K562 (cell line): Measurements from ENCODE around the gene DPH6. TPM values are rescaled to one million over a fixed set of nuclear protein-coding genes. Genes with fewer than 3 reads are reported as not detected.

Source experiments
- ARID1B ChIP-seq: fragments of 450-650 bp; IDR thresholded peaks from 2 replicates; pipeline ENCODE4 v1.6.1; 2016; ENCODE audit warnings: antibody characterized with exemption, mild to moderate bottlenecking, inconsistent platforms
- CEBPB ChIP-seq: fragments of 450-650 bp; IDR thresholded peaks from 2 replicates; pipeline ENCODE4 v1.6.1; 2016; ENCODE audit warnings: missing genetic modification characterization, missing compliant biosample characterization
- CEBPG ChIP-seq, 3 experiments: fragments of 200-800 bp in 1 of 3; sonication (Bioruptor generic) in 1 of 3; sonication (generic) in 1 of 3; formaldehyde crosslinking in 1 of 3; IDR thresholded peaks in 2 of 3; conservative IDR thresholded peaks in 1 of 3; 2 replicates each; pipeline versions ENCODE4 v1.6.1 to v1.8.0; 2016 to 2022; ENCODE audit warnings: missing compliant biosample characterization in 2 of 3, missing genetic modification characterization in 2 of 3, mild to moderate bottlenecking in 1 of 3, missing genetic modification reagents in 1 of 3
- FOXK2 ChIP-seq, 2 experiments: fragments of 450-650 bp; IDR thresholded peaks in 1 of 2; conservative IDR thresholded peaks in 1 of 2; 2 replicates each; pipeline ENCODE4 v1.6.1; 2016; ENCODE audit warnings: low read depth in 2 of 2, mild to moderate bottlenecking in 1 of 2
- HMG20B ChIP-seq: fragments of 250-450 bp; sonication (Bioruptor Pico); IDR thresholded peaks from 2 replicates; pipeline ENCODE4 v1.5.0; 2021; ENCODE audit warnings: mild to moderate bottlenecking
- ILK ChIP-seq: fragments of 450-650 bp; IDR thresholded peaks from 2 replicates; pipeline ENCODE4 v1.6.1; 2016; ENCODE audit warnings: missing genetic modification characterization, low read depth, mild to moderate bottlenecking, missing compliant biosample characterization, moderate library complexity, borderline replicate concordance
- NFRKB ChIP-seq: fragments of 450-650 bp; IDR thresholded peaks from 2 replicates; pipeline ENCODE4 v1.6.1; 2016; ENCODE audit warnings: low read depth
- SMARCB1 ChIP-seq: IDR thresholded peaks from 2 replicates; pipeline ENCODE4 v1.6.1; 2011; ENCODE audit warnings: improper control_type of control experiment, low read depth; ENCODE audit not compliant: insufficient read length
- SRF ChIP-seq, 2 experiments: fragments of 250-450, 450-650 bp in 1 of 2; sonication (Bioruptor Pico) in 1 of 2; sonication (generic) in 1 of 2; formaldehyde crosslinking; IDR thresholded peaks; 2 replicates each; pipeline versions ENCODE4 v1.5.0 to v1.5.1; 2020 to 2022; ENCODE audit warnings: mild to moderate bottlenecking in 1 of 2, missing genetic modification reagents in 1 of 2
- TEAD4 ChIP-seq, 2 experiments: sonication (generic) in 1 of 2; formaldehyde crosslinking in 1 of 2; IDR thresholded peaks; 2 replicates each; pipeline versions ENCODE4 v1.6.1 to v1.8.0; 2012 to 2022; ENCODE audit warnings: borderline replicate concordance in 1 of 2, inconsistent platforms in 1 of 2, low read length in 1 of 2, mild to moderate bottlenecking in 1 of 2, missing genetic modification reagents in 1 of 2
- THRB ChIP-seq: fragments of 450-650 bp; formaldehyde crosslinking; conservative IDR thresholded peaks from 2 replicates; pipeline ENCODE4 v1.4.0; 2022; ENCODE audit warnings: mild to moderate bottlenecking, missing genetic modification characterization
- ZBTB33 ChIP-seq: sonication (generic); formaldehyde crosslinking; IDR thresholded peaks from 2 replicates; pipeline ENCODE4 v1.8.1; 2023; ENCODE audit warnings: mild to moderate bottlenecking, missing genetic modification reagents
- ZBTB8A ChIP-seq: fragments of 450-650 bp; IDR thresholded peaks from 2 replicates; pipeline ENCODE4 v1.6.1; 2018; ENCODE audit warnings: mild to moderate bottlenecking, moderate library complexity; ENCODE audit not compliant: partially characterized antibody
- ZNF12 ChIP-seq: sonication (generic); formaldehyde crosslinking; IDR thresholded peaks from 2 replicates; pipeline ENCODE4 v1.4.0; 2020; ENCODE audit warnings: mild to moderate bottlenecking, missing genetic modification reagents
- ZNF24 ChIP-seq: fragments of 450-650 bp; IDR thresholded peaks from 2 replicates; pipeline ENCODE4 v1.6.1; 2016
- ZNF436 ChIP-seq: fragments of 250-450, 450-650 bp; sonication (Bioruptor Pico); formaldehyde crosslinking; IDR thresholded peaks from 2 replicates; pipeline ENCODE4 v1.7.0; 2020; ENCODE audit warnings: mild to moderate bottlenecking
- ZNF830 ChIP-seq: fragments of 250-450 bp; sonication (Bioruptor Pico); IDR thresholded peaks from 2 replicates; pipeline ENCODE4 v1.5.0; 2021; ENCODE audit warnings: mild to moderate bottlenecking
- polyA plus RNA-seq, 8 experiments: library from polyadenylated mRNA; depleted of rRNA in 4 of 8; stranded (reverse) in 5 of 8; unstranded in 3 of 8; fragments of >200 nt; fragmentation: Nextera tagmentation in 2 of 8; fragmentation: Illumina TruSeq in 1 of 8; extraction: Ambion mirVana in 2 of 8; extraction: Trizol in 1 of 8; gene quantifications; 2 replicates each; pipeline versions ENCODE4 v1.2.1 to v1.2.3, GENCODE V29; 2011 to 2014; ENCODE audit warnings: inconsistent platforms in 1 of 8, missing spikeins in 1 of 8
- total RNA-seq, 7 experiments: library from RNA; depleted of rRNA in 6 of 7; stranded (reverse); fragments of >200 nt in 6 of 7; fragmentation: Illumina TruSeq in 2 of 7; extraction: Trizol in 2 of 7; gene quantifications; 2 replicates each; pipeline versions ENCODE4 v1.2.1 to v1.2.3, GENCODE V29; 2011 to 2021; ENCODE audit warnings: low replicate concordance in 1 of 7

Gene DPH6
- total and polyA plus RNA-seq, 9 of the 15 experiments (the other 6 are each of a cell fraction or from before 2014, with no cell fraction given), result 10.1 to 69.1 (median 18.8) TPM

- TF ChIP-seq THRB (no peak), NFRKB (no peak), ZNF436 (CRISPR knock-in tag) (no peak), ZNF12 (CRISPR knock-in tag) (no peak), ILK (tag) (no peak), FOXK2 (conservative IDR thresholded peaks at IDR 0.05 in 1 of 2, IDR thresholded peaks at IDR 0.05 in 1 of 2; ENCODE audit: low read depth in 2 of 2) (no peak), ZNF24 (no peak), SMARCB1 (no peak), TEAD4 (IDR thresholded peaks at IDR 0.05; ENCODE audit: low read length) (peak; percentile 28; the same call in 1 of the 2 replicates), TEAD4 (CRISPR knock-in tag; IDR thresholded peaks at IDR 0.05; ENCODE audit: borderline replicate concordance) (no peak), ZBTB8A (no peak), HMG20B (no peak), ARID1B (peak; percentile 44), ZNF830 (CRISPR knock-in tag) (no peak), CEBPB (tag) (peak; percentile 72), CEBPG (CRISPR knock-in tag; IDR thresholded peaks at IDR 0.05) (no peak), CEBPG (tag; conservative IDR thresholded peaks at IDR 0.05 in 1 of 2, IDR thresholded peaks at IDR 0.05 in 1 of 2) (peak; percentile 60 to 78; a peak in 3 of 4 replicates), SRF (CRISPR knock-in tag; IDR thresholded peaks at IDR 0.05) (no peak), ZBTB33 (CRISPR knock-in tag) (no peak)
These were observed 49.7 kb upstream of the DPH6 start (continued) for GRCh38 chr15:35595656-35596055.
